Upper lobe of left lung (tissue), 6 donors: ENCODE data around the gene CEACAM5. TPM values are rescaled to one million over a fixed set of nuclear protein-coding genes. Genes with fewer than 3 reads are reported as not detected.

Experiments used
- ATAC-seq, 2 donors: fragments of 200-7000 bp; cut with Tn5 transposase; one replicate each; pipeline ENCODE4 v1.9.1; 2022; ENCODE audit warnings: mild to moderate bottlenecking in 2 of 2, moderate library complexity in 2 of 2; ENCODE audit not compliant: low FRiP score in 2 of 2
- DNase-seq, 2 donors: peaks; one replicate each; pipeline ENCODE4 v3.0.0-alpha.2; 2019 to 2020
- H3K27ac ChIP-seq, 4 donors: fragments of 200-600 bp; sonication (generic); one replicate each; pipeline ENCODE4 v1.5.1; 2016 to 2019
- H3K27me3 ChIP-seq, 4 donors: fragments of 200-600 bp; sonication (generic); one replicate each; pipeline ENCODE4 v1.5.1; 2017 to 2019
- H3K36me3 ChIP-seq, 4 donors: fragments of 200-600 bp; sonication (generic); one replicate each; pipeline ENCODE4 v1.5.1; 2016 to 2019
- H3K4me1 ChIP-seq, 4 donors: fragments of 200-600 bp; sonication (generic); one replicate each; pipeline ENCODE4 v1.5.1; 2018 to 2019
- H3K4me3 ChIP-seq, 4 donors: fragments of 200-600 bp; sonication (generic); one replicate each; pipeline ENCODE4 v1.5.1; 2017 to 2019; ENCODE audit warnings: mild to moderate bottlenecking in 2 of 4, moderate library complexity in 1 of 4
- H3K9me3 ChIP-seq, 4 donors: fragments of 200-600 bp; sonication (generic); one replicate each; pipeline ENCODE4 v1.5.1; 2018 to 2019
- CTCF ChIP-seq, 6 experiments: fragments of 450-650 bp in 4 of 6; fragments of 200-600 bp in 2 of 6; sonication (generic) in 2 of 6; IDR thresholded peaks; one replicate each; pipeline ENCODE4 v1.5.1; 2016 to 2019; ENCODE audit warnings: antibody characterized with exemption in 6 of 6
- EP300 ChIP-seq, 4 donors: sonication (generic); formaldehyde crosslinking; IDR thresholded peaks; one replicate each; pipeline ENCODE4 v1.5.1; 2017; ENCODE audit warnings: antibody characterized with exemption in 4 of 4, control low read depth in 2 of 4
- POLR2A ChIP-seq, 4 donors: fragments of 450-650 bp; IDR thresholded peaks; one replicate each; pipeline ENCODE4 v1.5.1; 2016 to 2017; ENCODE audit warnings: antibody characterized with exemption in 4 of 4, mild to moderate bottlenecking in 2 of 4
- POLR2AphosphoS5 ChIP-seq, 2 donors: sonication (generic); formaldehyde crosslinking; IDR thresholded peaks; one replicate each; pipeline ENCODE4 v1.5.1; 2017; ENCODE audit warnings: antibody characterized with exemption in 2 of 2
- WGBS, 2 donors: methylation state at CpG; one replicate each; pipeline ENCODE4 v1.1.5; 2017 to 2018; 5-methylcytosine and 5-hydroxymethylcytosine counted together
- total RNA-seq, 6 donors: library from RNA; depleted of rRNA in 4 of 6; stranded (reverse); fragments of >200 nt in 4 of 6; gene quantifications; one replicate each; pipeline versions ENCODE4 v1.1.0 to v1.2.1, GENCODE V29; 2016 to 2021
- donor health status: DM: no; HTN: no; CAD: no; lungs with moderate emphysema.
- donor health status: DM: no; HTN: yes; CAD: no; lungs with severe emphysema.

The CEACAM5 gene
- total RNA-seq, 6 donors from 2014 or later = 5.5 to 55.2 (median 23.8) TPM

GRCh38 chr19:41726493-41726892 is 18.1 kb downstream of the CEACAM5 start:
- no peaks in the 10 kb centered on the region for H3K9me3 ChIP-seq
- DNase-seq (no peak), ATAC-seq (no peak)
- 29 to 41% methylated on average over 5 of the region's 5 CpGs for WGBS, 2 donors
- H3K27me3 ChIP-seq = no peaks in the 10 kb centered on the region
- no peaks in the 10 kb centered on the region for H3K4me1 ChIP-seq
- no peak overlapping the region for H3K4me3 ChIP-seq
- no peak for TF ChIP-seq POLR2A (IDR thresholded peaks at IDR 0.05)
- H3K36me3 ChIP-seq = no peaks in the 10 kb centered on the region
- no peak overlapping the region for H3K27ac ChIP-seq

GRCh38 chr19:41734156-41734555 is 25.7 kb downstream of the CEACAM5 start:
- Histone ChIP-seq H3K4me1 (peaks cover 0 to 11% (median 3%) of the 10 kb centered on the region in 4 donors), H3K4me3 (no peak overlapping the region), H3K27ac (peak overlapping the region in 3 of 4 donors; percentile 32 to 74 (median 67)), H3K27me3 (no peaks in the 10 kb centered on the region), H3K36me3 (no peaks in the 10 kb centered on the region), H3K9me3 (no peaks in the 10 kb centered on the region)
- DNase-seq = no peak
- ATAC-seq = no peak
- TF ChIP-seq POLR2A (IDR thresholded peaks at IDR 0.05) (no peak), POLR2AphosphoS5 (IDR thresholded peaks at IDR 0.05) (no peak), CTCF (IDR thresholded peaks at IDR 0.05) (no peak), EP300 (IDR thresholded peaks at IDR 0.05) (no peak)
- WGBS, 2 donors = 69 to 73% methylated on average over 4 of the region's 4 CpGs

GRCh38 chr19:41734585-41734984 is 26.2 kb downstream of the CEACAM5 start:
- H3K36me3 ChIP-seq = no peaks in the 10 kb centered on the region
- H3K9me3 ChIP-seq = no peaks in the 10 kb centered on the region
- TF ChIP-seq EP300 (IDR thresholded peaks at IDR 0.05) (peak in 1 of 4 donors; percentile 84), POLR2AphosphoS5 (IDR thresholded peaks at IDR 0.05) (peak in 1 of 2 donors; percentile 53), CTCF (IDR thresholded peaks at IDR 0.05) (no peak), POLR2A (IDR thresholded peaks at IDR 0.05) (peak in 1 of 4 donors; percentile 48)
- DNase-seq = peak in 1 of 2 donors; percentile 87
- ATAC-seq = peak; percentile 59 to 88
- H3K4me3 ChIP-seq = no peak overlapping the region
- no peaks in the 10 kb centered on the region for H3K27me3 ChIP-seq
- H3K4me1 ChIP-seq = peaks cover 0 to 11% (median 3%) of the 10 kb centered on the region in 4 donors
- WGBS, 2 donors = 51 to 66% methylated on average over 3 of the region's 3 CpGs
- peak overlapping the region; percentile 32 to 74 (median 64) for H3K27ac ChIP-seq

- Histone ChIP-seq H3K36me3 (no peaks in the 10 kb centered on the region), H3K4me3 (no peak overlapping the region), H3K9me3 (no peaks in the 10 kb centered on the region), H3K27ac (peak overlapping the region; percentile 32 to 80 (median 58)), H3K27me3 (no peaks in the 10 kb centered on the region), H3K4me1 (peaks cover 0 to 11% (median 3%) of the 10 kb centered on the region in 4 donors)
- DNase-seq (no peak), ATAC-seq (no peak)
- WGBS, 2 donors = 62 to 72% methylated on average over 5 of the region's 5 CpGs
- TF ChIP-seq POLR2AphosphoS5 (IDR thresholded peaks at IDR 0.05) = no peak
- TF ChIP-seq EP300 (IDR thresholded peaks at IDR 0.05) = no peak
- TF ChIP-seq CTCF (IDR thresholded peaks at IDR 0.05) = no peak
- TF ChIP-seq POLR2A (IDR thresholded peaks at IDR 0.05) = no peak
Measured at GRCh38 chr19:41735071-41735600, 26.7 kb downstream of the CEACAM5 start.

- WGBS, 2 donors = 47 to 65% methylated on average over 3 of the region's 3 CpGs
- no peak overlapping the region for H3K27ac ChIP-seq
- DNase-seq (no peak), ATAC-seq (no peak)
- peaks cover 0 to 6% (median 0%) of the 10 kb centered on the region in 4 donors for H3K4me1 ChIP-seq
- TF ChIP-seq POLR2A (IDR thresholded peaks at IDR 0.05) (no peak), POLR2AphosphoS5 (IDR thresholded peaks at IDR 0.05) (no peak), CTCF (IDR thresholded peaks at IDR 0.05) (no peak), EP300 (IDR thresholded peaks at IDR 0.05) (no peak)
- H3K4me3 ChIP-seq = no peak overlapping the region
- H3K9me3 ChIP-seq = no peaks in the 10 kb centered on the region
- H3K27me3 ChIP-seq = no peaks in the 10 kb centered on the region
- no peaks in the 10 kb centered on the region for H3K36me3 ChIP-seq
Measured at GRCh38 chr19:41739361-41739760, 30.9 kb downstream of the CEACAM5 start.
